Caco-2 (cell line): ENCODE measurements around the gene GPR137. TPM values are rescaled to one million over a fixed set of nuclear protein-coding genes. Genes with fewer than 3 reads are reported as not detected.

Experiments
- BruUV-seq: library from RNA; stranded (reverse); fragments of 400-500 nt; replicated peaks from 2 replicates; lab custom pipeline; 2021; lab: Mats Ljungman, UMichigan
- CTCF ChIA-PET: fragments of 300-600 bp; sonication (Branson Sonifier 250); formaldehyde crosslinking; loops from one replicate; lab custom pipeline; 2022; ENCODE audit warnings: antibody characterized with exemption; lab: Charles Lee
- POLR2A ChIA-PET: fragments of 300-600 bp; sonication (Branson Sonifier 250); formaldehyde crosslinking; loops from one replicate; lab custom pipeline; 2022; ENCODE audit warnings: antibody characterized with exemption; lab: Charles Lee
- DNase-seq, 2 experiments: peaks; one replicate each; pipeline versions ENCODE4 v3.0.0 to v3.0.0-alpha.2; 2020 to 2022
- H3K27me3 ChIP-seq: replicated peaks from 2 replicates; pipeline ENCODE4 v1.6.0; 2011; ENCODE audit warnings: low read length; ENCODE audit not compliant: control insufficient read depth, insufficient read depth
- H3K36me3 ChIP-seq: 2 replicates; pipeline ENCODE4 v1.5.1; 2011; ENCODE audit warnings: low read length; ENCODE audit not compliant: control insufficient read depth, insufficient read depth
- H3K4me1 ChIP-seq: fragments of 250-450 bp; sonication (Bioruptor Pico); 2 replicates; pipeline ENCODE4 v1.5.1; 2020; ENCODE audit warnings: mild to moderate bottlenecking
- H3K4me3 ChIP-seq: 2 replicates; pipeline ENCODE4 v1.5.1; 2011; ENCODE audit warnings: low read depth, mild to moderate bottlenecking, control low read depth, low read length
- H3K9me3 ChIP-seq: fragments of 250-450 bp; sonication (Bioruptor Pico); 2 replicates; pipeline ENCODE4 v1.5.1; 2020; ENCODE audit warnings: mild to moderate bottlenecking, moderate library complexity
- H3K27ac Mint-ChIP-seq: one replicate; pipeline ENCODE4 v1.8.0; 2022; ENCODE audit warnings: mixed read lengths; ENCODE audit not compliant: unreplicated experiment
- H3K27me3 Mint-ChIP-seq: one replicate; pipeline ENCODE4 v1.8.0; 2022; ENCODE audit warnings: mixed read lengths; ENCODE audit not compliant: insufficient read depth, unreplicated experiment
- H3K36me3 Mint-ChIP-seq: one replicate; pipeline ENCODE4 v1.8.0; 2022; ENCODE audit warnings: mild to moderate bottlenecking, mixed read lengths; ENCODE audit not compliant: insufficient read depth, unreplicated experiment
- H3K4me1 Mint-ChIP-seq: one replicate; pipeline ENCODE4 v1.8.0; 2022; ENCODE audit warnings: low read depth, mixed read lengths; ENCODE audit not compliant: unreplicated experiment
- H3K4me3 Mint-ChIP-seq: one replicate; pipeline ENCODE4 v1.8.0; 2022; ENCODE audit warnings: mild to moderate bottlenecking, moderate library complexity, mixed read lengths; ENCODE audit not compliant: unreplicated experiment
- H3K9me3 Mint-ChIP-seq: one replicate; pipeline ENCODE4 v1.8.0; 2022; ENCODE audit warnings: mixed read lengths; ENCODE audit not compliant: unreplicated experiment
- intact Hi-C: fragments of 100-400 bp; cut with micrococcal nuclease; formaldehyde crosslinking; loops from one replicate; pipeline ENCODE4 v1.10.0; 2022; ENCODE audit not compliant: unreplicated experiment
- total RNA-seq: library from RNA; stranded (reverse); gene quantifications from 2 replicates; pipeline ENCODE4 v1.2.3, GENCODE V29; 2022
- TF ChIP-seq, protein P1 (sequence below), 2 experiments: fragments of 200-600 bp in 1 of 2; IDR thresholded peaks; 1 replicate in 1 of 2; 2 replicates in 1 of 2; pipeline versions ENCODE4 v1.5.1 to v1.8.0; 2011 to 2022; ENCODE audit warnings: antibody characterized with exemption in 1 of 2, control low read depth in 1 of 2, inconsistent platforms in 1 of 2, low read depth in 1 of 2, low read length in 1 of 2, mild to moderate bottlenecking in 1 of 2, moderate library complexity in 1 of 2; ENCODE audit not compliant: insufficient read depth in 1 of 2, severe bottlenecking in 1 of 2, unreplicated experiment in 1 of 2

GPR137 gene
- total RNA-seq, 1 experiment from 2014 or later, result 58.5 TPM

DNA sequence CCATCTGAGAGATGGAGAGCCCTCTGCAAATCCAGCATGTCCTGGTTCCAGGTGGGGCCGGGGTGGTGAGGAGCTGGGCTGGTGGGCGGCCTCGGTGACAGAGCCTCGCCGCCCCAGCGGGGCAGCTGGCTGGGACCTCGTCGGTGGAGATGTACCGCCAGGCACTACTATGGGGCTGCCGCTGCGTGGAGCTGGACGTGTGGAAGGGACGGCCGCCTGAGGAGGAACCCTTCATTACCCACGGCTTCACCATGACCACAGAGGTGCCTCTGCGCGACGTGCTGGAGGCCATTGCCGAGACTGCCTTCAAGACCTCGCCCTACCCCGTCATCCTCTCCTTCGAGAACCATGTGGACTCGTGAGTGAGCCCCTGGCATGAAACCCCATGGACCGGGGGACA is 27.3 kb upstream of the GPR137 start:
- no peaks in the 10 kb centered on the region for H3K9me3 Mint-ChIP-seq
- peaks cover 4% of the 10 kb centered on the region for H3K36me3 ChIP-seq

DNA sequence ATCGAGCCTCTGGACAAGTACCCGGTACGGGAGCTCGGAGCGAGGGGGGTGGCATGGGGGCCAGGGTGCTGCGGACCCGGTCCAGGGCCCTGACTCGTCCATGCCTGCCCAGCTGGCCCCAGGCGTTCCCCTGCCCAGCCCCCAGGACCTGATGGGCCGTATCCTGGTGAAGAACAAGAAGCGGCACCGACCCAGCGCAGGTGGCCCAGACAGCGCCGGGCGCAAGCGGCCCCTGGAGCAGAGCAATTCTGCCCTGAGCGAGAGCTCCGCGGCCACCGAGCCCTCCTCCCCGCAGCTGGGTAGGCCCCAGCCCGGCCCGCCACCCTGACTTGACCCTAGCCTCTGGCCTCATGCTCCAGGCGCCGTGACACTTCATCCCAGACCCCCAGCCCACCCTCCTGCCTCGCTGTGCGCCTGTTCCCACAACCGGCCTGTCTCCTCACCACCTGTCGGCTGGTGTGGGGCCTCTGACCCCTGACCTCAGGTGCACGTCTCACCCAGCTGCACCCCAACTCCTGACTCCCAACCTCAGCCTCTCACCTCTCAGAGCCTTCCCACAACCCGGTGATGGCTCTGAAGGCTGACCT is 26.6 kb upstream of the GPR137 start:
- Mint-ChIP-seq H3K36me3 (peaks cover 49% of the 10 kb centered on the region), H3K9me3 (no peaks in the 10 kb centered on the region), H3K4me3 (no peak overlapping the region), H3K27me3 (no peaks in the 10 kb centered on the region), H3K4me1 (peaks cover 8% of the 10 kb centered on the region), H3K27ac (no peak overlapping the region)
- H3K36me3 ChIP-seq, result peaks cover 4% of the 10 kb centered on the region
- H3K4me3 ChIP-seq, result no peak overlapping the region
- ChIA-PET CTCF (no interaction called here), POLR2A (no interaction called here)
- no peaks in the 10 kb centered on the region for H3K4me1 ChIP-seq
- TF ChIP-seq, protein P1, sequence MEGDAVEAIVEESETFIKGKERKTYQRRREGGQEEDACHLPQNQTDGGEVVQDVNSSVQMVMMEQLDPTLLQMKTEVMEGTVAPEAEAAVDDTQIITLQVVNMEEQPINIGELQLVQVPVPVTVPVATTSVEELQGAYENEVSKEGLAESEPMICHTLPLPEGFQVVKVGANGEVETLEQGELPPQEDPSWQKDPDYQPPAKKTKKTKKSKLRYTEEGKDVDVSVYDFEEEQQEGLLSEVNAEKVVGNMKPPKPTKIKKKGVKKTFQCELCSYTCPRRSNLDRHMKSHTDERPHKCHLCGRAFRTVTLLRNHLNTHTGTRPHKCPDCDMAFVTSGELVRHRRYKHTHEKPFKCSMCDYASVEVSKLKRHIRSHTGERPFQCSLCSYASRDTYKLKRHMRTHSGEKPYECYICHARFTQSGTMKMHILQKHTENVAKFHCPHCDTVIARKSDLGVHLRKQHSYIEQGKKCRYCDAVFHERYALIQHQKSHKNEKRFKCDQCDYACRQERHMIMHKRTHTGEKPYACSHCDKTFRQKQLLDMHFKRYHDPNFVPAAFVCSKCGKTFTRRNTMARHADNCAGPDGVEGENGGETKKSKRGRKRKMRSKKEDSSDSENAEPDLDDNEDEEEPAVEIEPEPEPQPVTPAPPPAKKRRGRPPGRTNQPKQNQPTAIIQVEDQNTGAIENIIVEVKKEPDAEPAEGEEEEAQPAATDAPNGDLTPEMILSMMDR (IDR thresholded peaks at IDR 0.05; ENCODE audit: insufficient read depth in 1 of 2, low read depth in 1 of 2, low read length in 1 of 2, severe bottlenecking in 1 of 2, unreplicated experiment in 1 of 2), result no peak
- no peaks in the 10 kb centered on the region for H3K9me3 ChIP-seq
- intact Hi-C loops, result no loop called here
- no peaks in the 10 kb centered on the region for H3K27me3 ChIP-seq
- BruUV-seq, result no TSS peak
- no peak for DNase-seq

More for the DNA sequence above, 27.3 kb upstream of the GPR137 start:
- Histone ChIP-seq H3K4me3 (no peak overlapping the region), H3K9me3 (no peaks in the 10 kb centered on the region), H3K4me1 (no peaks in the 10 kb centered on the region), H3K27me3 (no peaks in the 10 kb centered on the region)
- Mint-ChIP-seq H3K27me3 (no peaks in the 10 kb centered on the region), H3K4me3 (no peak overlapping the region), H3K27ac (no peak overlapping the region), H3K4me1 (peaks cover 8% of the 10 kb centered on the region), H3K36me3 (peaks cover 49% of the 10 kb centered on the region)
- ChIA-PET CTCF (no interaction called here), POLR2A (no interaction called here)
- no peak for DNase-seq
- BruUV-seq, result no TSS peak
- intact Hi-C loops, result no loop called here
- TF ChIP-seq, protein P1 (IDR thresholded peaks at IDR 0.05; ENCODE audit: insufficient read depth in 1 of 2, low read depth in 1 of 2, low read length in 1 of 2, severe bottlenecking in 1 of 2, unreplicated experiment in 1 of 2), result no peak

DNA sequence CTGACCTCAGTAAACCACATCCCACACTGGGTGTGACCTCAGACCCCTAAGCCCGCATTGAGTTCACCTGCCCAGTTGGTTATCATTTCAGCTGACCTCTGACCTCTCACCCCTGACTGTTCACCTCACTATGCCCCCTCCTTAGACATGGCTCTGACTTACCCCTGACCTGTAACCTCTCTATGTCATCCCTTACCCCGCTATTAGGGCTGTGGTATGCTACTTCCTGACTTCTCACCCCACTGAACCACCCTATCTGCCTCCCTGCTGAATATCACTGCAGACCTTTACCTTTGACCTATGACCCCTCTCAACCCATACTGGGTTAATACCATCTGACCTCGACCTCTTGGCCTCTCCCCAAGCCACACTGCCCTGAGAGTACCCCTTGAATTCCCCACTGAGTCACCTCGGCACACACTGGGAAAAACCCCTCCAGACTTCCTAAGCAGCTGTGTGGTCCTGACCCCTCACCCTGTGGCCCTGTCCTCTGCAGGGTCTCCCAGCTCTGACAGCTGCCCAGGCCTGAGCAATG is 26.0 kb upstream of the GPR137 start:
- H3K9me3 Mint-ChIP-seq, result no peaks in the 10 kb centered on the region
- no peaks in the 10 kb centered on the region for H3K27me3 Mint-ChIP-seq
- no peak overlapping the region for H3K4me3 Mint-ChIP-seq
- BruUV-seq, result no TSS peak
- H3K36me3 Mint-ChIP-seq, result peaks cover 55% of the 10 kb centered on the region
- H3K4me1 Mint-ChIP-seq, result peaks cover 8% of the 10 kb centered on the region
- intact Hi-C loops, result no loop called here
- ChIA-PET POLR2A (no interaction called here), CTCF (no interaction called here)
- no peaks in the 10 kb centered on the region for H3K9me3 ChIP-seq
- no peaks in the 10 kb centered on the region for H3K4me1 ChIP-seq
- TF ChIP-seq, protein P1 (IDR thresholded peaks at IDR 0.05; ENCODE audit: insufficient read depth in 1 of 2, low read depth in 1 of 2, low read length in 1 of 2, severe bottlenecking in 1 of 2, unreplicated experiment in 1 of 2), result no peak
- peaks cover 5% of the 10 kb centered on the region for H3K36me3 ChIP-seq
- no peak overlapping the region for H3K27ac Mint-ChIP-seq
- H3K27me3 ChIP-seq, result no peaks in the 10 kb centered on the region
- no peak for DNase-seq
- H3K4me3 ChIP-seq, result no peak overlapping the region
